Thyroid gland (tissue), 4 donors: ENCODE measurements around the gene P2RX4. TPM values are rescaled to one million over a fixed set of nuclear protein-coding genes. Genes with fewer than 3 reads are reported as not detected.

Source experiments
- DNase-seq, 2 donors: peaks; one replicate each; pipeline ENCODE4 v3.0.0-alpha.2; 2019
- H3K27ac ChIP-seq, 3 donors: fragments of 200-600 bp; sonication (generic); 1 replicate in 2 of 3; 2 replicates in 1 of 3; pipeline ENCODE4 v1.5.1; 2016 to 2019; ENCODE audit warnings: mild to moderate bottlenecking in 1 of 3, moderate library complexity in 1 of 3
- H3K27me3 ChIP-seq: fragments of 200-600 bp; sonication (generic); one replicate; pipeline ENCODE4 v1.5.1; 2019
- H3K36me3 ChIP-seq, 2 donors: fragments of 200-600 bp; sonication (generic); one replicate each; pipeline ENCODE4 v1.5.1; 2016 to 2019
- H3K4me1 ChIP-seq, 2 donors: fragments of 200-600 bp; sonication (generic); one replicate each; pipeline ENCODE4 v1.5.1; 2017 to 2019
- H3K4me3 ChIP-seq, 3 donors: fragments of 200-600 bp; sonication (generic); replicated peaks in 1 of 3; 1 replicate in 2 of 3; 2 replicates in 1 of 3; pipeline ENCODE4 v1.5.1; 2016; ENCODE audit warnings: mild to moderate bottlenecking in 1 of 3
- H3K9me3 ChIP-seq: fragments of 200-600 bp; sonication (generic); one replicate; pipeline ENCODE4 v1.5.1; 2017
- POLR2A ChIP-seq, 2 donors: fragments of 450-650 bp; IDR thresholded peaks; one replicate each; pipeline ENCODE4 v1.6.1; 2017; ENCODE audit warnings: antibody characterized with exemption in 2 of 2, mild to moderate bottlenecking in 2 of 2, moderate library complexity in 1 of 2
- WGBS, 2 donors: methylation state at CpG; one replicate each; pipeline ENCODE4 v1.1.5; 2017; 5-methylcytosine and 5-hydroxymethylcytosine counted together
- intact Hi-C: fragments of 100-400 bp; cut with DNase I; formaldehyde crosslinking; loops from one replicate; pipeline ENCODE4 v1.15.1; 2023
- total RNA-seq, 4 donors: library from RNA; depleted of rRNA; stranded (reverse); fragments of >200 nt; gene quantifications; one replicate each; pipeline ENCODE4 v1.2.3, GENCODE V29; 2016
- TF ChIP-seq, protein P1 (sequence below), 6 experiments: fragments of 200-600 bp in 3 of 6; fragments of 450-650 bp in 3 of 6; sonication (generic) in 3 of 6; IDR thresholded peaks; one replicate each; pipeline ENCODE4 v1.5.1; 2016 to 2019; ENCODE audit warnings: antibody characterized with exemption in 6 of 6, mild to moderate bottlenecking in 2 of 6, inconsistent platforms in 1 of 6, moderate library complexity in 1 of 6

P2RX4 gene
- total RNA-seq, 4 donors from 2014 or later: 36.8 to 87.3 (median 56.1) TPM

DNA sequence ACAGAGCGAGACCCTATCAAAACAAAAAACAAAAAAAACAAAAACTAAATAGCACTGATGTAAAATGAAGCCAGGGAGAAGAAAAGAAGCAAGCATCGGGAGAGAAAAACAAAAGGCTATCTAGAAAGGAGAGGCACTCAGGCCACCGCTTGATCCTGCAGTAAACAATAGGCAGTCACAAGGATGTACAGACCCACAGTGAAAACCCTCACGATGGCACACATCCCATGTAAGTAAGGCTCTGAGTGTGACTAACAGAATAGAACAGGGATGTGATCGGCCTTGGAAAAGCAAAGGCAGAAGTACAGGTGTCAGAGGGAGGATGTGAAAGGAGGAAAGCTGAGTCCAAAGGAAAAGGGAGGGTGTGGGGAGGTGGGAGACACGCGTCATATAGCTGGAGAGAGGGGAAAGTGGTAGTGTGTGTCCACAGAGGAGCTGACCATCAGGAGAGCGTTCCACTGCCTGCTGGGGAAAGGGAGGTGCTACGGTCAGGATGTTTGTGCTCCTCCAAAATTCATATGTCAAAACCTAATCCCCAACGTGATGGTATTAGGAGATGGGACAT lies 55.1 kb downstream of the P2RX4 start:
- WGBS, 2 donors: 85 to 88% methylated on average over 10 of the region's 10 CpGs
- Histone ChIP-seq H3K9me3 (no peaks in the 10 kb centered on the region), H3K27ac (no peak overlapping the region), H3K36me3 (peaks cover 23 to 31% of the 10 kb centered on the region in 2 donors), H3K4me1 (no peaks in the 10 kb centered on the region), H3K4me3 (no peak overlapping the region), H3K27me3 (no peaks in the 10 kb centered on the region)
- intact Hi-C loops: no loop called here
- no peak for TF ChIP-seq POLR2A (IDR thresholded peaks at IDR 0.05)
- TF ChIP-seq, protein P1, sequence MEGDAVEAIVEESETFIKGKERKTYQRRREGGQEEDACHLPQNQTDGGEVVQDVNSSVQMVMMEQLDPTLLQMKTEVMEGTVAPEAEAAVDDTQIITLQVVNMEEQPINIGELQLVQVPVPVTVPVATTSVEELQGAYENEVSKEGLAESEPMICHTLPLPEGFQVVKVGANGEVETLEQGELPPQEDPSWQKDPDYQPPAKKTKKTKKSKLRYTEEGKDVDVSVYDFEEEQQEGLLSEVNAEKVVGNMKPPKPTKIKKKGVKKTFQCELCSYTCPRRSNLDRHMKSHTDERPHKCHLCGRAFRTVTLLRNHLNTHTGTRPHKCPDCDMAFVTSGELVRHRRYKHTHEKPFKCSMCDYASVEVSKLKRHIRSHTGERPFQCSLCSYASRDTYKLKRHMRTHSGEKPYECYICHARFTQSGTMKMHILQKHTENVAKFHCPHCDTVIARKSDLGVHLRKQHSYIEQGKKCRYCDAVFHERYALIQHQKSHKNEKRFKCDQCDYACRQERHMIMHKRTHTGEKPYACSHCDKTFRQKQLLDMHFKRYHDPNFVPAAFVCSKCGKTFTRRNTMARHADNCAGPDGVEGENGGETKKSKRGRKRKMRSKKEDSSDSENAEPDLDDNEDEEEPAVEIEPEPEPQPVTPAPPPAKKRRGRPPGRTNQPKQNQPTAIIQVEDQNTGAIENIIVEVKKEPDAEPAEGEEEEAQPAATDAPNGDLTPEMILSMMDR (IDR thresholded peaks at IDR 0.05): no peak
- no peak for DNase-seq

DNA sequence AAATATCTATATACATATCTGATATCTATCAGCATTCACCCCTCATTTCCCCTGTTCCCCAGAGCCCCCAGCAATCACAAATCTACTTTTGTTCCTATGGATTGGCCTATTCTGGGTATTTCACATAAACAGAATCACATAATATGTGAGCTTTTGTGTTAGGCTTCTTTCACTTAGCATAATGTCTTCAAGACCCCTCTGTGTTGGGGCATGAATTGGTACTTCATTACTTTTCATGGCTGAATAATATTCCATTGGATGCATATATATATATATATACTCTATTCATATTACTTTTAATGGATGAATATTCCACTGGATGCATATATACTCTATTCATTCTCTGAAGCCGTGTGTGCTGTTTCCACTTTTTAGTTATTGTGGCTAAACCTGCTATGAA lies 57.9 kb downstream of the P2RX4 start:
- DNase-seq: no peak
- no peak for TF ChIP-seq POLR2A (IDR thresholded peaks at IDR 0.05)
- TF ChIP-seq, protein P1 (IDR thresholded peaks at IDR 0.05): no peak
- 97 to 100% methylated on average over 1 of the region's 1 CpG for WGBS, 2 donors
- no peak overlapping the region for H3K4me3 ChIP-seq
- no peak overlapping the region for H3K27ac ChIP-seq
- H3K36me3 ChIP-seq: peaks cover 19 to 28% of the 10 kb centered on the region in 2 donors
- H3K4me1 ChIP-seq: no peaks in the 10 kb centered on the region
- intact Hi-C loops: no loop called here
- no peaks in the 10 kb centered on the region for H3K9me3 ChIP-seq
- no peaks in the 10 kb centered on the region for H3K27me3 ChIP-seq

DNA sequence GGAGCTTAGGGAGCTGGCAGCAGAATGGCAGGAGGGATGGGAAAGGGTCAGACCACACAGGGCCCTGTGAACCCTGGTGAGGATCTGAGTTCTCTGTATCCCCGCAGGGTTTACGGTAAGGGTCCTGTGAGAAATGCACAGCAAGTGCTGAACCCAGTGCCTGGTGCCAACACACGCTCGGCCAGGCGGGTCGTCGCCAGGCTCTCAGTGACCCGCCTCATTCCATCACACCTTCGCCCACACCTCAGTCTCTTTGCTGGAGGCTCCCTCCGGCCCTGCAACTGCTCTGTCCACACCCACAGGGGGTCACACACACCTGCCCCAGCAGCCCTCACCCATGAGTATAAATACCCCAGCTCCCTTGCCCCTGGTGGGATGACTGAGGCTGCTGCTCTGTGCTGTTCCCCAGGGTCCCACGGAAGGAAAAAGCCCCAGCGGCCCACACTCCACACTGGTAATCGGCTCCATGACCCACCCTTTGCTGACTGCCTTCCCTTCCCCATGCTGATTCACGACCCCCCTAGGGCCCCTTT lies 63.5 kb downstream of the P2RX4 start:
- intact Hi-C loops: no loop called here
- no peak overlapping the region for H3K27ac ChIP-seq
- H3K27me3 ChIP-seq: no peaks in the 10 kb centered on the region
- 97% methylated on average over 14 of the region's 14 CpGs for WGBS, 2 donors
- TF ChIP-seq POLR2A (IDR thresholded peaks at IDR 0.05): no peak
- TF ChIP-seq, protein P1 (IDR thresholded peaks at IDR 0.05): no peak
- H3K36me3 ChIP-seq: peaks cover 19 to 25% of the 10 kb centered on the region in 2 donors
- DNase-seq: no peak
- H3K4me1 ChIP-seq: peaks cover 0 to 6% of the 10 kb centered on the region in 2 donors
- H3K9me3 ChIP-seq: no peaks in the 10 kb centered on the region
- H3K4me3 ChIP-seq: no peak overlapping the region

DNA sequence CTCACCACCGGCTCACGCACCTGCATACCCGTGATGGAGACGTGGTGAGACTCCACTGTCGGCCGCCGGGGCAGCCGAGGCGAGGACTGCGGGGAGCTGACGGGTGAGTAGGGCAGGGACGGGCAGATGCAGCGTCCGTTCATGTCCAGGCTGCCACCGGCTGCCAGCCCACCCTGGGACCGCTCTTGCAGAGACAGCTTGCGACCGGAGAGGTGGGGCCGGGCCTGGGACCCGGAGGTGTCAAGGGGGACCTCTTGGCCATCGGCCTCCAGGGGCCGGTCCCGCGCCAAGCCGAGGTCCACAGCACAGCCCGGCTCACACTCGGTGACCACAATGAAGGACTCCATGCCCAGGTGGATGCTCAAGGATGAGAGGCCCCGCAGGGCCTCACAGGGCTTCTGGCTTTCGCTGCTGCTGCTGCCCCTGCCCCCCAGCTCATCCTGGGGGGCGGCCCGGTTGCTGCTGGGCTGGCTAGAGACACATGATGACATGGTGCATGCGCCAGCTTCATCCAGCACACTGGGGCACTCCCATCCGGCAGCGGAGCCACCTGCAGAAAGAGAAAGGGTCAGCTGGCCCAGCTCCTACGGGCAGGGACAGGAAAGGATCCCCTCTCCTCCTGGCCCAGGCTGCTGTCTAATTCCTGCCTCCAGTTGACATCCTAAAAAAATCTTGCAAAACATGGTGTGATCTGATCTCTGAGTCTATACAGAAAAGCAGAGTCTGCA lies 64.3 kb downstream of the P2RX4 start:
- intact Hi-C loops: no loop called here
- WGBS, 2 donors: 91 to 98% methylated on average over 17 to 28 of the region's 35 CpGs
- Histone ChIP-seq H3K9me3 (no peaks in the 10 kb centered on the region), H3K4me1 (peaks cover 0 to 14% of the 10 kb centered on the region in 2 donors), H3K27ac (no peak overlapping the region), H3K4me3 (no peak overlapping the region), H3K36me3 (peaks cover 14 to 17% of the 10 kb centered on the region in 2 donors), H3K27me3 (no peaks in the 10 kb centered on the region)
- TF ChIP-seq POLR2A (IDR thresholded peaks at IDR 0.05): no peak
- TF ChIP-seq, protein P1 (IDR thresholded peaks at IDR 0.05): no peak
- DNase-seq: no peak

DNA sequence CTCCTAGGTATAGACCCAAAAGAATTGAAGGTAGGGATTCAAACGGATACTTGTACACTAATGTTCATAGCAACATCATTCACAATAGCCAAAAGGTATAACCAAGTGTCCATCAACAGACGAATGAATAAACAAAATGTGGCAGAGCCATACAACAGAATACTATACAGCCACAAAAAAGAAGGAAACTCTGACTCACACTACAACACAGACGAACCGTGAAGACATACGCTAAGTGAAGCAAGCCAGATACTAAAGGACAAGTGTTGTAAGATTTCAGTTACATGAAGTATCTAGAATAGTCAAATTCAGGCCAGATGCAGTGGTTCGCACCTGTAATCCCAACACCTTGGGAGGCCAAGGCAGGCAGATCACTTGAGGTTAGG lies 67.4 kb downstream of the P2RX4 start:
- H3K4me3 ChIP-seq: no peak overlapping the region
- no peak for DNase-seq
- no peak overlapping the region for H3K27ac ChIP-seq
- peaks cover 0 to 22% of the 10 kb centered on the region in 2 donors for H3K4me1 ChIP-seq
- H3K27me3 ChIP-seq: no peaks in the 10 kb centered on the region
- H3K9me3 ChIP-seq: no peaks in the 10 kb centered on the region
- H3K36me3 ChIP-seq: peaks cover 9 to 11% of the 10 kb centered on the region in 2 donors
- 88 to 90% methylated on average over 6 of the region's 6 CpGs for WGBS, 2 donors
- intact Hi-C loops: no loop called here
- no peak for TF ChIP-seq POLR2A (IDR thresholded peaks at IDR 0.05)
- TF ChIP-seq, protein P1 (IDR thresholded peaks at IDR 0.05): no peak
